Measurements from ENCODE around the gene RNF43.

RNF43 gene

DNA sequence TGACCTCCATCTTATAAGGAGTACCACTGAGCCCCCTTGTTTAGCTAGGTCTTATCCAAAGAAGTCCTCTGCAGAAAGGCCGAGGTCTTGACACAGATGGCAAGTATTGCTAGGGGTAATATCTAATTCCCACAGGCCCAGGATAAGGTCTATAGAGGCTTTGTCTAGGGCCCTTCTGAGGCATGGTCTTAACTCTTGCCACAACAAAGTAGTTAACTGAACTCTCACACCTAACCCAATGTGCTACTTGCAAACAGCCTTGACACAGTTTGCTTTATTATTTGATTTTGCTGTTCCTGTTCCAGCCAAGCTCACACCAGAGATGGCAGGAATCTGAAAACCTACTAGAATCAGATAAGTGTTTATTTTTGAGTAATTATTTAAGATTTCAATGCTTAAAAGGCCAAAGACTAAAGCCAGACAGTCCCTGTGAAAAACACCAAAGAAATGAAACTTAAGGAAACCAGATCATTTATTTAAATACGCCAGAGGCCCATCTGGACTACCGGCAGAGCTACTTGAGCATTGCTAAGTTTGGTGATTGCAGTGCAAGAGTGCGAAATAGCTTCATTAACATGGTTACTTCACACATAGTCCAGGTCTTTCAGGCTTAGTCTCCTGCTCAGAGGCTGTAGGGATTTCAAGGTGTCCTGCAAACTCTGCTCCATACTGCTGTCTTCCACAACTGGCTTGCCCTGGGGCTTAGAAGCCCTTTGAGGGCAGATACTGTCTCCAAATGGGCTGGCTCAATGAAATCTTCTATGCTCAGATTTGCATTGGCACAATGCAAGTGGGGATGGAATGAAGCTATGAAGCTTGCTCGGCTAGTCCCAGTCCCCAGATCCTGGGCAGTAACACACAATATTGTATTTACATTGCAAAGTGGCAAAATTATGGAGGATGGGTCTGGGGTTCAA lies 36.9 kb downstream of the RNF43 start:
- H3K9me3 Mint-ChIP-seq (ENCODE audit: low read depth), result no peaks in the 10 kb centered on the region
- peaks cover 2% of the 10 kb centered on the region for H3K36me3 Mint-ChIP-seq
- H3K27ac Mint-ChIP-seq, result no peak overlapping the region
- no peaks in the 10 kb centered on the region for H3K27me3 Mint-ChIP-seq
- H3K4me1 Mint-ChIP-seq (ENCODE audit: low read depth), result peaks cover 44% of the 10 kb centered on the region
- no peak overlapping the region for H3K4me3 Mint-ChIP-seq

DNA sequence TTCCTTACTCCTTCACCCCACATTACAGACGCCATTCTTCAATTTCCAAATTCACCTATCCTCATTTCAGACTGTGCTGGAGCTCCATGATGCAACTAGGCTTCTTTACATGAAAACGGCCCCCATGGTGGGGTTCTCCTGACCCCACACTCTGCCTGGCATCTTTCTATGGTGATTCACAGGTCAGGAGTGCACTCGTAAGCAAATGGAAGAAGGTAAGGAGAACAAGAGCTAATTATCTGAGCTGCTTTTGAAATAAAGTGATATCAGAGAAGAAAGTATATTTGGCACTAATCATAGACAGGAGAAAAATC lies 37.9 kb downstream of the RNF43 start:
- no peak overlapping the region for H3K27ac Mint-ChIP-seq
- no peaks in the 10 kb centered on the region for H3K27me3 Mint-ChIP-seq
- H3K4me1 Mint-ChIP-seq (ENCODE audit: low read depth), result peaks cover 44% of the 10 kb centered on the region
- H3K4me3 Mint-ChIP-seq, result no peak overlapping the region
- H3K36me3 Mint-ChIP-seq, result peaks cover 2% of the 10 kb centered on the region
- no peaks in the 10 kb centered on the region for H3K9me3 Mint-ChIP-seq (ENCODE audit: low read depth)

DNA sequence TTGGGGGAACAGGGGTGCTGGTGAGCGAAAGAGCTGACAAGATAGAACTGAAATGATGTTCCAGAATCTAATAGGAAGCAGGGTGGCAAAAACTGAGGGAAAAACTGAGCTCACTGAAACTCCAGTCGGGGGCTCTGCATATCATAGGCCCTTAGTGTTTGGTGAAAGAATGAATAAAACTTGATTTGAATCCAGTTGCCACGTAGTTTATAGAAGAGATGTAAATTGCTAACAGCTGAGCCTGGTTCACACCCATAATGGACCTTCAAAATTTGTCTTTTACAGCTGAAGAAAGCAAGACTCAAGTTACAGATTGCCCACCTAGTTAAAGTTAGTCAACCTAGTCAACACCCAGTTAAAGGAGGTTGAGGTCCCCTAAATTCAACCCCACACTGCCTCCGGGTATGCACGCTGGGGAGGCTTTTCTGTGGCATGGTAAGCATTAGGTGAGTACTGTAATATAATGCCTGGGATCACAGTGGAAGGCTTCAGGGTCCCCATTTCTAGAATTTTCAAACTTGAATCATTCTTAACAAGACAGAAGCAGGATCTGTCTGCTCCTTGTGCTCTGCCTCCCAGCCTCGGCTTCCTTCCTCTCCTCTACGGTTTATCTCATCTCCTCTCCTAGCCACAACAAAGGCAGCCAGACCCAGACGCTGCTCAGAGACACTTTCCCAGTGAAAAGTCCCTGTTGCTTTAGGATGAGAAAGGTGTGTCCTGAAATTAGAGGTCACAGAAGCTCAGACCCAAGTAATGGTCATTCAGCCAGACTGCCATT lies 38.4 kb downstream of the RNF43 start:
- Mint-ChIP-seq H3K9me3 (ENCODE audit: low read depth) (no peaks in the 10 kb centered on the region), H3K36me3 (peaks cover 2% of the 10 kb centered on the region), H3K4me1 (ENCODE audit: low read depth) (peaks cover 44% of the 10 kb centered on the region), H3K27ac (no peak overlapping the region), H3K4me3 (no peak overlapping the region), H3K27me3 (no peaks in the 10 kb centered on the region)

DNA sequence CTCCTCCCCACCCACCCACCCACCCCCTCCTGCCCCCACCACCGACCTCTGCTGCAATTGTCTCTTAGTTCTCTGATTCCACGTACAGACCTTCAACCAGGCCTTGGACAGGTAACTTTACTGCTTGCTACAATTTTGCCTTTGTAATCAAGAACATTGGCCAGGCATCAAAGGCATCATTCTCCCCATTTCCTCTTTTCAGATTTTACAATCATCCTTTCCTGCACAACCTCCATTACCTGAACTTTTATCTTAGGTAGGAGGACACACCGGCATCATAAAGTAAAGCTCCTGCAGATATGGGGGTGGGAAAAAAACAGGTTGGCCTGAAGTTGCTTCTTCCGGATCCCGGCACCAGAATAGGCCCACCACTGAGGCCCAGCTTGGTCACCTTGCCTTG lies 39.7 kb downstream of the RNF43 start:
- Mint-ChIP-seq H3K4me3 (no peak overlapping the region), H3K4me1 (ENCODE audit: low read depth) (peaks cover 39% of the 10 kb centered on the region), H3K27me3 (no peaks in the 10 kb centered on the region), H3K27ac (no peak overlapping the region), H3K9me3 (ENCODE audit: low read depth) (no peaks in the 10 kb centered on the region), H3K36me3 (peaks cover 2% of the 10 kb centered on the region)

GRCh38 chr17:58377093-58377601 lies 40.2 kb downstream of the RNF43 start:
- Mint-ChIP-seq H3K4me3 (no peak overlapping the region), H3K36me3 (peaks cover 2% of the 10 kb centered on the region), H3K4me1 (ENCODE audit: low read depth) (peaks cover 34% of the 10 kb centered on the region), H3K27me3 (no peaks in the 10 kb centered on the region), H3K9me3 (ENCODE audit: low read depth) (no peaks in the 10 kb centered on the region), H3K27ac (no peak overlapping the region)

DNA sequence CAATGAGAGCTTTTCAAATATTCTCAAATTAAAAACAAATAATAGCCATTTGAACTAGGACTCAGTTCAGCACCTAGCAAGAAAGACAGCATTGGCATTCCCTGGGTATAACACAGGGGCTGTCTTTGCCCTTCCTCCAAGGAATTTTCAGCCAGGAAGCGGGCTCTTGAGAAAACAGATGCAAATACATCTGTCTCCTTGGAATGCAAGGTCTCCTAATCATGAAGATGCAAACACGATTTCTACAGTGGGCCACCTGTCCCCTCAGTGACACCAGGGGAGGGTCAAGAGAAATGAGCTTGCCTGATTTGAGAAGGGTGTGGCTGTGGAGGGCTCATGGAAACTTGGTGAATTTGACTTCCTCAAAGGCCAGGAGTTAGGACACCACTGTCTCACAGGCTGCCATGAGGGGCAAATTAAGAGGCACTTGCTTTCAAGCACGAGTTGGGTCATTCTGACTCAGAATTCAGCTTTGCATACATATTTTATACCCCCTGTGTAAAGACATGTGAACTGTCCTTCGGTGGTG lies 40.8 kb downstream of the RNF43 start:
- no peak overlapping the region for H3K27ac Mint-ChIP-seq
- no peak overlapping the region for H3K4me3 Mint-ChIP-seq
- H3K9me3 Mint-ChIP-seq (ENCODE audit: low read depth), result no peaks in the 10 kb centered on the region
- peaks cover 30% of the 10 kb centered on the region for H3K4me1 Mint-ChIP-seq (ENCODE audit: low read depth)
- no peaks in the 10 kb centered on the region for H3K27me3 Mint-ChIP-seq
- H3K36me3 Mint-ChIP-seq, result peaks cover 4% of the 10 kb centered on the region

DNA sequence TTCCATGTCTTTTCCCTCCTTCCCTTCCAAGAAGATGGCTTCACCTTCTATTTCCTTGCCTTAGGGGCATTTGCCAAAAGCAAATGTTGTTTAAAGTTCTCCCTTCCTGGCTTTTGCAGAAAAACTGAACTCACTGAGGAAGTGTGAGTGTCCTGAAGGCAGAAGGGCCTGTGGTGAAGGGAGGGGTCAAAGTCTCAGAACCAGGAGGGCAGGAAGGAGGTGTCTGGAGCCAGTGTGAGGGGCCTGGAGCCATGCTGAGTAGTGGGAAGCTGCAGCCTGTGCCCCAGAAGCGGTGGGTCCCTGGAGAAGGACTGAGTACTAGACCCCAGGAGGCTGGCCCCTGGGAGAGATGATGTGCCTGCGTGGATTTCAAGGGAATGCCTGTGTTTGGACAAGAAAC lies 41.5 kb downstream of the RNF43 start:
- Mint-ChIP-seq H3K4me1 (ENCODE audit: low read depth) (peaks cover 28% of the 10 kb centered on the region), H3K9me3 (ENCODE audit: low read depth) (no peaks in the 10 kb centered on the region), H3K27me3 (no peaks in the 10 kb centered on the region), H3K36me3 (peaks cover 2% of the 10 kb centered on the region), H3K27ac (no peak overlapping the region), H3K4me3 (no peak overlapping the region)

GRCh38 chr17:58375256-58375655 lies 42.1 kb downstream of the RNF43 start:
- H3K36me3 Mint-ChIP-seq, result peaks cover 2% of the 10 kb centered on the region
- no peaks in the 10 kb centered on the region for H3K9me3 Mint-ChIP-seq (ENCODE audit: low read depth)
- H3K4me1 Mint-ChIP-seq (ENCODE audit: low read depth), result peaks cover 25% of the 10 kb centered on the region
- no peak overlapping the region for H3K4me3 Mint-ChIP-seq
- no peak overlapping the region for H3K27ac Mint-ChIP-seq
- H3K27me3 Mint-ChIP-seq, result no peaks in the 10 kb centered on the region

DNA sequence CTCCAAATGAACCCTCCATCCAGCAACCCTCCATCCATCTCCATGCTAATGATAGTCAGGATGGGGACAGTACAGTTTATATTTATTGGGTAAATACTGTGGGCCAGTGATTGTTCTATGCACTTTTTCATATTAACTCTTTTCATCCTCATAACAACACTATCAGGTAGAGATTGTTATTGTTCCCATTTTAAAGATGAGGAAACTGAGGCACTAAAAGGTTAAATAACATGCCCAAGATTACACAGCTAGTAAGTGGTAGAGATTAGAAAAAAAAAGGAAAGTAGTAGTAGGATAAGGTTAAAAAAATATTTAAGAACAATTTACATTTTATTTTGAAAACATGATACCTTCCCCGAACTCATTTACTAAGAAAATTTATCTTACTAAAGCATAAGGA lies 43.4 kb downstream of the RNF43 start:
- Mint-ChIP-seq H3K4me3 (no peak overlapping the region), H3K9me3 (ENCODE audit: low read depth) (no peaks in the 10 kb centered on the region), H3K27me3 (no peaks in the 10 kb centered on the region)

DNA sequence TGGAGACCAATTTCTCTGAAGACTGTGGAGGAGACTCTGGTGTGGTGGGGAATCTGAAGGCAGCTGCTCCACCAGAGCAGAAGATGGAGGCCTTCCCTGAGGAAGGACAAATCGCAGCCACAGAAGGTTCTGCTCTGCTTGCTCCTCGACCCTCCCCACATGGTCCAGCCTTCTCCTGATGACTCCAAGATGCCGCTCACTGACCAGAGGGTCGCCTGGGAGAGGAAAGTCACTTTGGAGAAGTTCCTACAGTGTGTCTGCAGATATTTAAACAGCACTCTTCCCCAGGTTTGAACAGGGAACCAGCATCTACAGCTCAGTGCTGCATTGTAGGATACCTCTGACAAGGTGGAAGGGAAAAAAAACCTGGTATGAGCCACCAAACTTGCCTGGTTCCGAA lies 44.3 kb downstream of the RNF43 start:
- H3K9me3 Mint-ChIP-seq (ENCODE audit: low read depth), result no peaks in the 10 kb centered on the region
- no peaks in the 10 kb centered on the region for H3K27me3 Mint-ChIP-seq
- peaks cover 6% of the 10 kb centered on the region for H3K36me3 Mint-ChIP-seq
- peaks cover 7% of the 10 kb centered on the region for H3K4me1 Mint-ChIP-seq (ENCODE audit: low read depth)
- H3K4me3 Mint-ChIP-seq, result no peak overlapping the region
- H3K27ac Mint-ChIP-seq, result no peak overlapping the region

More for the DNA sequence above, 43.4 kb downstream of the RNF43 start:
- Mint-ChIP-seq H3K36me3 (peaks cover 6% of the 10 kb centered on the region), H3K27ac (peak overlapping the region; percentile 34), H3K4me1 (ENCODE audit: low read depth) (peaks cover 12% of the 10 kb centered on the region)

- Mint-ChIP-seq H3K27ac (no peak overlapping the region), H3K4me3 (no peak overlapping the region), H3K27me3 (no peaks in the 10 kb centered on the region), H3K36me3 (peaks cover 6% of the 10 kb centered on the region), H3K4me1 (ENCODE audit: low read depth) (peaks cover 1% of the 10 kb centered on the region), H3K9me3 (ENCODE audit: low read depth) (no peaks in the 10 kb centered on the region)
These were observed 45.9 kb downstream of the RNF43 start for GRCh38 chr17:58371300-58371950.

GRCh38 chr17:58370716-58371115 lies 46.6 kb downstream of the RNF43 start:
- Mint-ChIP-seq H3K4me1 (ENCODE audit: low read depth) (peaks cover 7% of the 10 kb centered on the region), H3K27me3 (no peaks in the 10 kb centered on the region), H3K27ac (no peak overlapping the region), H3K36me3 (peaks cover 6% of the 10 kb centered on the region), H3K9me3 (ENCODE audit: low read depth) (no peaks in the 10 kb centered on the region), H3K4me3 (no peak overlapping the region)

DNA sequence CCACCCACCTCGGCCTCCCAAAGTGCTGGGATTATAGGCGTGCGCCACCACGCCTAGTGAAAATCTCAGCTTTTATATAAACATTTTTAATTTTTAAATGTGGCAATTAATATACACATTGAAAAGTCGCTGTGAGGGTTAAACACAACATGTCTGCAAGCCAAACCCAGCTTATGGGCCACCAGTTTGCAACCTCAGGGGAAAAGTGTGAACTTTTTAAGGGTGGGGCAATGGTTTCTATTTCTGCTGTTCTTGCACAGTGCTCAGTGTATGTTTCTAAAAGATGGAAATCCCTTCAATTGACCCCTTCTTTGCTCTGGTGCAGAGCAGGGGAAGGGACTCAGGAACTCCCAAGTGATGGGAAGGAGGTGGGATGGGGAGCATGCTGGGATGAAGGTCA lies 47.0 kb downstream of the RNF43 start:
- no peaks in the 10 kb centered on the region for H3K27me3 Mint-ChIP-seq
- H3K4me3 Mint-ChIP-seq, result no peak overlapping the region
- peaks cover 7% of the 10 kb centered on the region for H3K4me1 Mint-ChIP-seq (ENCODE audit: low read depth)
- peaks cover 6% of the 10 kb centered on the region for H3K36me3 Mint-ChIP-seq
- H3K9me3 Mint-ChIP-seq (ENCODE audit: low read depth), result no peaks in the 10 kb centered on the region
- H3K27ac Mint-ChIP-seq, result no peak overlapping the region

GRCh38 chr17:58369214-58370031 lies 47.9 kb downstream of the RNF43 start:
- no peak overlapping the region for H3K4me3 Mint-ChIP-seq
- H3K4me1 Mint-ChIP-seq (ENCODE audit: low read depth), result peaks cover 7% of the 10 kb centered on the region
- H3K27ac Mint-ChIP-seq, result no peak overlapping the region
- H3K9me3 Mint-ChIP-seq (ENCODE audit: low read depth), result no peaks in the 10 kb centered on the region
- no peaks in the 10 kb centered on the region for H3K27me3 Mint-ChIP-seq
- H3K36me3 Mint-ChIP-seq, result peaks cover 6% of the 10 kb centered on the region
